Tibial nerve (tissue), 4 donors: ENCODE results near the gene RRM1.

Source experiments
- EP300 ChIP-seq, 2 donors: sonication (generic); formaldehyde crosslinking; IDR thresholded peaks; one replicate each; pipeline ENCODE4 v1.6.1; 2017; ENCODE audit warnings: antibody characterized with exemption in 2 of 2, mild to moderate bottlenecking in 1 of 2
- POLR2A ChIP-seq, 2 donors: fragments of 450-650 bp; IDR thresholded peaks; one replicate each; pipeline ENCODE4 v1.6.1; 2017; ENCODE audit warnings: antibody characterized with exemption in 2 of 2, mild to moderate bottlenecking in 2 of 2, moderate library complexity in 2 of 2
- TF ChIP-seq, protein P1 (sequence below), 5 experiments: fragments of 200-600 bp in 3 of 5; fragments of 450-650 bp in 2 of 5; sonication (generic) in 3 of 5; IDR thresholded peaks; one replicate each; pipeline ENCODE4 v1.5.1; 2016 to 2019; ENCODE audit warnings: antibody characterized with exemption in 5 of 5, mild to moderate bottlenecking in 3 of 5, moderate library complexity in 2 of 5

DNA sequence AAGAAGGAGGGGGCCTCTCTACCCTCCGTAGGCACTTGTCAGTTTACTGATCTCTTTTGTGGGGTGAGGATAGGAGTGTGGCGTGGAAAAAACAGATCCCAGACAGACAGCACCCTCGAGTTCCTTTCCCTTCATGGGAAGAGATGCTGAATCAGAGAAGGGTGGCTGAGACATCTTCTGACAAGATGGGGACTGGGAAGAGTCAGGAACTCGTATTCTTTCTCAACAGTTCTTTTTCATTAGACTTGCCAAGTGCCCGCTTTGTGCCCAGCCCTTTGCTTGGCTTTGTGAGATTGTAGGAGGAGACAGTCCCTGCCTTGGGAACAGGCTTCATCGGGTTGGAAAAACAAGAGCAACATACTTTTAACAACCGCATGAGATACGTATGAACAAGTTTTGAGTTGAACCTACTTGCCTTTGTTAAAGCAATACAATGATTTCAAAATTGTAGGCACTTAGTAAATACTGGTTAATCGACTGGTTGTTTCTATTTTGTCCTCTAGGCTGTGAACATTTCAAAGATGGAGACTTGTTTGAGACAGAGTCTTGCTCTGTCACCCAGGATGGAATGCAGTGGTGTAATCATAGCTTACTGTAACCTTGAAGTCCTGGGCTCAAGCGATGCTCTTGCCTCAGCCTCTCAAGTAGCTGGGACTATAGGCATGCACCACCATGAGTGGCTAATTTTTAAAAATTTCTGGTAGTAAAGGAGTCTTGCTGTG is 1.1 kb downstream of the RRM1 start:
- TF ChIP-seq, protein P1, sequence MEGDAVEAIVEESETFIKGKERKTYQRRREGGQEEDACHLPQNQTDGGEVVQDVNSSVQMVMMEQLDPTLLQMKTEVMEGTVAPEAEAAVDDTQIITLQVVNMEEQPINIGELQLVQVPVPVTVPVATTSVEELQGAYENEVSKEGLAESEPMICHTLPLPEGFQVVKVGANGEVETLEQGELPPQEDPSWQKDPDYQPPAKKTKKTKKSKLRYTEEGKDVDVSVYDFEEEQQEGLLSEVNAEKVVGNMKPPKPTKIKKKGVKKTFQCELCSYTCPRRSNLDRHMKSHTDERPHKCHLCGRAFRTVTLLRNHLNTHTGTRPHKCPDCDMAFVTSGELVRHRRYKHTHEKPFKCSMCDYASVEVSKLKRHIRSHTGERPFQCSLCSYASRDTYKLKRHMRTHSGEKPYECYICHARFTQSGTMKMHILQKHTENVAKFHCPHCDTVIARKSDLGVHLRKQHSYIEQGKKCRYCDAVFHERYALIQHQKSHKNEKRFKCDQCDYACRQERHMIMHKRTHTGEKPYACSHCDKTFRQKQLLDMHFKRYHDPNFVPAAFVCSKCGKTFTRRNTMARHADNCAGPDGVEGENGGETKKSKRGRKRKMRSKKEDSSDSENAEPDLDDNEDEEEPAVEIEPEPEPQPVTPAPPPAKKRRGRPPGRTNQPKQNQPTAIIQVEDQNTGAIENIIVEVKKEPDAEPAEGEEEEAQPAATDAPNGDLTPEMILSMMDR (IDR thresholded peaks at IDR 0.05) = no peak
- TF ChIP-seq POLR2A (IDR thresholded peaks at IDR 0.05) = no peak
- no peak for TF ChIP-seq EP300 (IDR thresholded peaks at IDR 0.05)
